ENCODE results near the gene CST2.
A peak's percentile ranks its signal among the peaks of the same experiment; 100 is the strongest.
"Not testable (repeated sequence)": the region's sequence is repeated elsewhere in the genome, so short reads cannot be mapped to it uniquely, and the experiment has no call there.

Gene CST2

GRCh38 chr20:23800865-23801264, 25.7 kb downstream of the CST2 start:
- no peaks in the 10 kb centered on the region for H3K9me3 ChIP-seq (ENCODE audit: low read length)
- no peak for TF ChIP-seq CTCF (IDR thresholded peaks at IDR 0.05; ENCODE audit: low read length)
- TF ChIP-seq EZH2 (IDR thresholded peaks at IDR 0.05; ENCODE audit: borderline replicate concordance, low read length), result no peak

GRCh38 chr20:23799216-23799847, 27.2 kb downstream of the CST2 start:
- H3K27me3 ChIP-seq (ENCODE audit: insufficient read depth, low read length); H2AFZ ChIP-seq (ENCODE audit: low read length); H4K20me1 ChIP-seq (ENCODE audit: insufficient read depth, low read length); H3K27ac ChIP-seq (ENCODE audit: low read depth, low read length, poor library complexity, severe bottlenecking); H3K9me2 ChIP-seq (ENCODE audit: low read depth, low read length); H3K9ac ChIP-seq (ENCODE audit: low read length); H3K36me3 ChIP-seq (ENCODE audit: insufficient read depth, low read length); H3K4me3 ChIP-seq (ENCODE audit: low read depth, low read length, poor library complexity, severe bottlenecking); H3K79me2 ChIP-seq (ENCODE audit: insufficient read depth, low read length); H3K4me2 ChIP-seq (ENCODE audit: low read length); H3F3A ChIP-seq (ENCODE audit: insufficient read depth, low read length); H3K4me1 ChIP-seq (ENCODE audit: insufficient read depth, low read length, severe bottlenecking); H3K9me3 ChIP-seq (ENCODE audit: low read length): not testable (repeated sequence)
- TF ChIP-seq CTCF (IDR thresholded peaks at IDR 0.05; ENCODE audit: low read length), result peak; percentile 30

More at GRCh38 chr20:23800865-23801264, 25.7 kb downstream of the CST2 start:
- Histone ChIP-seq H3K27me3 (ENCODE audit: insufficient read depth, low read length) (no peaks in the 10 kb centered on the region), H3K79me2 (ENCODE audit: insufficient read depth, low read length) (no peaks in the 10 kb centered on the region), H3K9ac (ENCODE audit: low read length) (no peak overlapping the region), H3K9me2 (ENCODE audit: low read depth, low read length) (no peaks in the 10 kb centered on the region), H3K4me1 (ENCODE audit: insufficient read depth, low read length, severe bottlenecking) (no peaks in the 10 kb centered on the region), H3K27ac (ENCODE audit: low read depth, low read length, poor library complexity, severe bottlenecking) (no peak overlapping the region), H3K4me2 (ENCODE audit: low read length) (no peak overlapping the region), H4K20me1 (ENCODE audit: insufficient read depth, low read length) (no peaks in the 10 kb centered on the region), H3K36me3 (ENCODE audit: insufficient read depth, low read length) (no peaks in the 10 kb centered on the region), H3F3A (ENCODE audit: insufficient read depth, low read length) (no peaks in the 10 kb centered on the region), H3K4me3 (ENCODE audit: low read depth, low read length, poor library complexity, severe bottlenecking) (no peak overlapping the region), H2AFZ (ENCODE audit: low read length) (no peak overlapping the region)

- Histone ChIP-seq H3F3A (ENCODE audit: insufficient read depth, low read length) (no peaks in the 10 kb centered on the region), H3K4me1 (ENCODE audit: insufficient read depth, low read length, severe bottlenecking) (no peaks in the 10 kb centered on the region), H3K27ac (ENCODE audit: low read depth, low read length, poor library complexity, severe bottlenecking) (no peak overlapping the region), H3K4me3 (ENCODE audit: low read depth, low read length, poor library complexity, severe bottlenecking) (no peak overlapping the region), H3K9me2 (ENCODE audit: low read depth, low read length) (no peaks in the 10 kb centered on the region), H2AFZ (ENCODE audit: low read length) (no peak overlapping the region), H3K9ac (ENCODE audit: low read length) (no peak overlapping the region), H3K9me3 (ENCODE audit: low read length) (no peaks in the 10 kb centered on the region), H3K27me3 (ENCODE audit: insufficient read depth, low read length) (no peaks in the 10 kb centered on the region), H3K4me2 (ENCODE audit: low read length) (no peak overlapping the region), H3K79me2 (ENCODE audit: insufficient read depth, low read length) (no peaks in the 10 kb centered on the region), H3K36me3 (ENCODE audit: insufficient read depth, low read length) (no peaks in the 10 kb centered on the region), H4K20me1 (ENCODE audit: insufficient read depth, low read length) (no peaks in the 10 kb centered on the region)
- TF ChIP-seq EZH2 (IDR thresholded peaks at IDR 0.05; ENCODE audit: borderline replicate concordance, low read length) (no peak), CTCF (IDR thresholded peaks at IDR 0.05; ENCODE audit: low read length) (no peak)
Observed at GRCh38 chr20:23795526-23795925, 31.0 kb downstream of the CST2 start.
